Measurements from ENCODE around the gene UPK1A. TPM values are rescaled to one million over a fixed set of nuclear protein-coding genes. Genes with fewer than 3 reads are reported as not detected.

Gene UPK1A
- total and polyA plus RNA-seq, 9 of the 15 experiments (the other 6 are each of a cell fraction or from before 2014, with no cell fraction given), result 0.06 to 0.13 TPM; not detected in 7

- Histone ChIP-seq H3K36me3 (ENCODE audit: control insufficient read depth, insufficient read depth, low read length) (peaks cover 44% of the 10 kb centered on the region; the same call in 2 of the 3 replicates), H3K27ac (ENCODE audit: extremely low read depth, low read depth, low read length) (no peak overlapping the region), H4K20me1 (replicated peaks; ENCODE audit: control insufficient read depth, insufficient read depth, low read length) (no peaks in the 10 kb centered on the region), H3K9me3 (replicated peaks; ENCODE audit: control insufficient read depth, insufficient read depth, low read depth, low read length) (no peaks in the 10 kb centered on the region), H3K9ac (ENCODE audit: insufficient read depth in 1 of 2, low read depth in 2 of 2, low read length in 2 of 2) (peak overlapping the region in 1 of 2 experiments; percentile 17; a peak in 2 of 4 replicates), H3K4me3 (no peak overlapping the region), H3K4me1 (replicated peaks in 1 of 2; ENCODE audit: control insufficient read depth in 2 of 2, insufficient read depth in 2 of 2, low read length in 2 of 2) (peaks cover 0 to 28% of the 10 kb centered on the region in 2 experiments; a peak in 2 of 5 replicates), H2AFZ (ENCODE audit: low read depth, low read length) (no peak overlapping the region), H3K79me2 (ENCODE audit: control insufficient read depth, insufficient read depth, low read length) (no peaks in the 10 kb centered on the region), H3K4me2 (ENCODE audit: insufficient read depth, low read length) (no peak overlapping the region), H3K27me3 (ENCODE audit: control insufficient read depth in 2 of 2, insufficient read depth in 2 of 2, low read length in 2 of 2) (no peaks in the 10 kb centered on the region), H3K9me1 (ENCODE audit: control insufficient read depth, insufficient read depth, low read length) (no peaks in the 10 kb centered on the region)
- ChIA-PET POLR2A (no interaction called here), CTCF (ENCODE audit: low intra/inter-chr PET ratio) (no interaction called here)
- TF ChIP-seq NCOA1 (IDR thresholded peaks at IDR 0.05; ENCODE audit: low read depth) (no peak), RBFOX2 (IDR thresholded peaks at IDR 0.05; ENCODE audit: low read depth, low read length) (peak; percentile 46), POLR2G (IDR thresholded peaks at IDR 0.05; ENCODE audit: low read depth, low read length) (peak; percentile 57; the same call in 1 of the 2 replicates)
- ATAC-seq, result no peak
- intact Hi-C loops (cut with micrococcal nuclease), result no loop called here
- no peak for DNase-seq (ENCODE audit: extremely low read depth in 1 of 4, low spot score in 3 of 4)
- WGBS (ENCODE audit: insufficient coverage, low coverage, missing lambda C conversion rate), result 93% methylated on average over 16 of the region's 17 CpGs
- no TSS peak for BruUV-seq (replicated peaks)
- no peak for FAIRE-seq
- in situ Hi-C loops (cut with MboI), result no loop called here
Measured at GRCh38 chr19:35620001-35620400, 46.3 kb upstream of the UPK1A start.

- H3K4me1 ChIP-seq (replicated peaks in 1 of 2; ENCODE audit: control insufficient read depth in 2 of 2, insufficient read depth in 2 of 2, low read length in 2 of 2), result peaks cover 0 to 26% of the 10 kb centered on the region in 2 experiments; a peak in 2 of 5 replicates
- no peak for ATAC-seq
- H3K4me2 ChIP-seq (ENCODE audit: insufficient read depth, low read length), result no peak overlapping the region
- no peaks in the 10 kb centered on the region for H3K79me2 ChIP-seq (ENCODE audit: control insufficient read depth, insufficient read depth, low read length)
- H2AFZ ChIP-seq (ENCODE audit: low read depth, low read length), result no peak overlapping the region
- H3K9me1 ChIP-seq (ENCODE audit: control insufficient read depth, insufficient read depth, low read length), result no peaks in the 10 kb centered on the region
- H3K36me3 ChIP-seq (ENCODE audit: control insufficient read depth, insufficient read depth, low read length), result peaks cover 32% of the 10 kb centered on the region; the same call in 2 of the 3 replicates
- H3K9ac ChIP-seq (ENCODE audit: insufficient read depth in 1 of 2, low read depth in 2 of 2, low read length in 2 of 2), result peak overlapping the region in 1 of 2 experiments; percentile 35; a peak in 1 of 4 replicates
- FAIRE-seq, result no peak
- no peaks in the 10 kb centered on the region for H4K20me1 ChIP-seq (replicated peaks; ENCODE audit: control insufficient read depth, insufficient read depth, low read length)
- H3K9me3 ChIP-seq (replicated peaks; ENCODE audit: control insufficient read depth, insufficient read depth, low read depth, low read length), result no peaks in the 10 kb centered on the region
- TF ChIP-seq CBFA2T3 (IDR thresholded peaks at IDR 0.05), result no peak
- no peak for TF ChIP-seq UBTF (IDR thresholded peaks at IDR 0.05; ENCODE audit: borderline replicate concordance in 1 of 2, low read depth in 2 of 2, low read length in 2 of 2)
- TF ChIP-seq ZEB2 (IDR thresholded peaks at IDR 0.05), result no peak
- no peak for TF ChIP-seq NFXL1 (CRISPR knock-in tag; IDR thresholded peaks at IDR 0.05)
- TF ChIP-seq SREBF2 (CRISPR knock-in tag; IDR thresholded peaks at IDR 0.05), result no peak
- no peak for TF ChIP-seq ELK3 (CRISPR knock-in tag; IDR thresholded peaks at IDR 0.05)
- no peak for TF ChIP-seq TFAM (CRISPR knock-in tag; conservative IDR thresholded peaks at IDR 0.05)
- TF ChIP-seq SMAD1 (IDR thresholded peaks at IDR 0.05; ENCODE audit: low read depth, low read length, partially characterized antibody), result no peak
- TF ChIP-seq HDAC1 (IDR thresholded peaks at IDR 0.05), result no peak
- no peak for TF ChIP-seq STAG1 (CRISPR knock-in tag; IDR thresholded peaks at IDR 0.05; ENCODE audit: borderline replicate concordance)
- TF ChIP-seq HDAC2 (IDR thresholded peaks at IDR 0.05), result no peak
- no peak for TF ChIP-seq NR3C1 (CRISPR knock-in tag; IDR thresholded peaks at IDR 0.05)
- WGBS (ENCODE audit: insufficient coverage, low coverage, missing lambda C conversion rate), result 86% methylated on average over 8 of the region's 9 CpGs
- no peak for DNase-seq (ENCODE audit: extremely low read depth in 1 of 4, low spot score in 3 of 4)
- BruUV-seq (replicated peaks), result no TSS peak
- POLR2A ChIA-PET, result interaction anchor here (0.6 kb wide), 1 partner anchor 28 kb away, joined by 3 read pairs; no protein-coding TSS in a partner anchor
- H3K27ac ChIP-seq (ENCODE audit: extremely low read depth, low read depth, low read length), result no peak overlapping the region
- intact Hi-C loops (cut with micrococcal nuclease), result no loop called here
- CTCF ChIA-PET (ENCODE audit: low intra/inter-chr PET ratio), result no interaction called here
- H3K4me3 ChIP-seq, result no peak overlapping the region
- H3K27me3 ChIP-seq (ENCODE audit: control insufficient read depth in 2 of 2, insufficient read depth in 2 of 2, low read length in 2 of 2), result no peaks in the 10 kb centered on the region
- in situ Hi-C loops (cut with MboI), result no loop called here
Measured at GRCh38 chr19:35621708-35622107, 44.6 kb upstream of the UPK1A start.

Measured in K562 (cell line).